ENCODE measurements around the gene FLNA.
"Not testable (repeated sequence)": the region's sequence is repeated elsewhere in the genome, so short reads cannot be mapped to it uniquely, and the experiment has no call there.

FLNA gene

DNA sequence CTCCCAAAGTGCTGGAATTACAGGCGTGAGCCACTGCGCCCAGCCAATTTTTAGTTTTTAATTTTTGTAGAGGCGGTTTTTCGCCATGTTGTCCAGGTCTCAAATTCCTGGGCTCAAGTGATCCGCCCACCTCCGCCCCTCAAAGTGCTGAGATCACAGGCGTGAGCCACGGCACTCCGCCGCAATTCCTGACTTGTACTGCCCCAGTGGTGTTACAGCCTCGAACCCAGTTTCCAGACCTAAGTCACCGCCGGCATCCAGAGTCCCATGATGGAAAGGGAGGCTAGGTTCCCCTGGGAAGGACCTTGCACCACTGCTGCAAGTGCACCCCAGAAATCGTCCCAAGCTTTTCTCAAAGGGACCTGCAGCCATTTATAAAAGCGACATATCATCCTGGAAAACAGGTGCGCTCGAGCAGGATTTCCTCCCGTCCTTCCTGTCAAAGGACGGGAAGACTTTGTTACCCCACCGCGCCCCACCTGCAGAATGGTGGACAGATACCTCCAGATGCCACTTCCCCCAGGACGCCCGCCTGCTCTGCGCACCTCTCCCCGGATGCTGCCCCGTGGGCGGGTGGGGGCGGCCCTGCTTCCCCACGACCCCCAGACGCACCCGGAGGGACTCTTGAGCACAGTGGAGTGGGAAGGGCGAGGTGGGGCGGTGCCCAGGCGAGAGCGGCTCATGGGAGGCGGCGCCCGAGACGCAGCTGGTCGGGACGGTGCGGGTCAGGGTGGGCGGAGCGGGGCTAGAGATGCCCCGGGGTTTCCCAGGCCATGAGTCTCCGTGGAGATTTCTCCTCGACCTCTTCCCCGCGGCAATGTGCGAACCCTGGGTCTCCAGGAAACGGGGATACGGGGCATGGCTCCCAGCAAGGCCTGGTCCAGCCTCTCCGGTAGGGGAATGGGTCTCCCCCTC is 22.8 kb upstream of the FLNA start:
- TF ChIP-seq, protein P1, sequence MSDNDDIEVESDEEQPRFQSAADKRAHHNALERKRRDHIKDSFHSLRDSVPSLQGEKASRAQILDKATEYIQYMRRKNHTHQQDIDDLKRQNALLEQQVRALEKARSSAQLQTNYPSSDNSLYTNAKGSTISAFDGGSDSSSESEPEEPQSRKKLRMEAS (IDR thresholded peaks at IDR 0.05; ENCODE audit: low read depth, low read length): no peak
- peak; percentile 31 for TF ChIP-seq POLR2A (IDR thresholded peaks at IDR 0.05; ENCODE audit: extremely low read depth, insufficient read length)
- no peak; the same call in 1 of the 2 replicates for TF ChIP-seq MYC (IDR thresholded peaks at IDR 0.05; ENCODE audit: low read depth, low read length)
- TF ChIP-seq, protein P2, sequence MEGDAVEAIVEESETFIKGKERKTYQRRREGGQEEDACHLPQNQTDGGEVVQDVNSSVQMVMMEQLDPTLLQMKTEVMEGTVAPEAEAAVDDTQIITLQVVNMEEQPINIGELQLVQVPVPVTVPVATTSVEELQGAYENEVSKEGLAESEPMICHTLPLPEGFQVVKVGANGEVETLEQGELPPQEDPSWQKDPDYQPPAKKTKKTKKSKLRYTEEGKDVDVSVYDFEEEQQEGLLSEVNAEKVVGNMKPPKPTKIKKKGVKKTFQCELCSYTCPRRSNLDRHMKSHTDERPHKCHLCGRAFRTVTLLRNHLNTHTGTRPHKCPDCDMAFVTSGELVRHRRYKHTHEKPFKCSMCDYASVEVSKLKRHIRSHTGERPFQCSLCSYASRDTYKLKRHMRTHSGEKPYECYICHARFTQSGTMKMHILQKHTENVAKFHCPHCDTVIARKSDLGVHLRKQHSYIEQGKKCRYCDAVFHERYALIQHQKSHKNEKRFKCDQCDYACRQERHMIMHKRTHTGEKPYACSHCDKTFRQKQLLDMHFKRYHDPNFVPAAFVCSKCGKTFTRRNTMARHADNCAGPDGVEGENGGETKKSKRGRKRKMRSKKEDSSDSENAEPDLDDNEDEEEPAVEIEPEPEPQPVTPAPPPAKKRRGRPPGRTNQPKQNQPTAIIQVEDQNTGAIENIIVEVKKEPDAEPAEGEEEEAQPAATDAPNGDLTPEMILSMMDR (IDR thresholded peaks at IDR 0.05; ENCODE audit: low read depth, low read length): no peak
- DNase-seq (ENCODE audit: low read depth): peak; percentile 81

DNA sequence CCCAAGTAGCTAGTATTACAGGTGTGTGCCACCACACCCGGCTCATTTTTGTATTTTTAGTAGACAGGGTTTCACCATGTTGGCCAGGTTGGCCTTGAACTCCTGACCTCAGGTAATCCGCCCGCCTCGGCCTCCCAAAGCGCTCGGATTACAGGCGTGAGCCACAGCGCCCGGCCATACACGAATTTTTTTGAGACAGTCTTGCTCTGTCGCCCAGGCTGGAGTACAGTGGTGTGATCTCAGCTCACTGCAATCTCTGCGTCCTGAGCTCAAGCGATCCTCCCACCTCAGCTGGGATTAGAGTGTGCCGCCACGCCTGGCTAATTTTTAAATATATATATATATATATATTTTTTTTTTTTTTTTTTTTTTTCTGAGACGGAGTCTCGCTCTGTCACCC is 21.9 kb upstream of the FLNA start:
- not testable (repeated sequence) for DNase-seq (ENCODE audit: low read depth); H3K4me3 ChIP-seq (ENCODE audit: low read depth, low read length)

More for the DNA sequence above, 22.8 kb upstream of the FLNA start:
- peak overlapping the region; percentile 100 for H3K4me3 ChIP-seq (ENCODE audit: low read depth, low read length)

DNA sequence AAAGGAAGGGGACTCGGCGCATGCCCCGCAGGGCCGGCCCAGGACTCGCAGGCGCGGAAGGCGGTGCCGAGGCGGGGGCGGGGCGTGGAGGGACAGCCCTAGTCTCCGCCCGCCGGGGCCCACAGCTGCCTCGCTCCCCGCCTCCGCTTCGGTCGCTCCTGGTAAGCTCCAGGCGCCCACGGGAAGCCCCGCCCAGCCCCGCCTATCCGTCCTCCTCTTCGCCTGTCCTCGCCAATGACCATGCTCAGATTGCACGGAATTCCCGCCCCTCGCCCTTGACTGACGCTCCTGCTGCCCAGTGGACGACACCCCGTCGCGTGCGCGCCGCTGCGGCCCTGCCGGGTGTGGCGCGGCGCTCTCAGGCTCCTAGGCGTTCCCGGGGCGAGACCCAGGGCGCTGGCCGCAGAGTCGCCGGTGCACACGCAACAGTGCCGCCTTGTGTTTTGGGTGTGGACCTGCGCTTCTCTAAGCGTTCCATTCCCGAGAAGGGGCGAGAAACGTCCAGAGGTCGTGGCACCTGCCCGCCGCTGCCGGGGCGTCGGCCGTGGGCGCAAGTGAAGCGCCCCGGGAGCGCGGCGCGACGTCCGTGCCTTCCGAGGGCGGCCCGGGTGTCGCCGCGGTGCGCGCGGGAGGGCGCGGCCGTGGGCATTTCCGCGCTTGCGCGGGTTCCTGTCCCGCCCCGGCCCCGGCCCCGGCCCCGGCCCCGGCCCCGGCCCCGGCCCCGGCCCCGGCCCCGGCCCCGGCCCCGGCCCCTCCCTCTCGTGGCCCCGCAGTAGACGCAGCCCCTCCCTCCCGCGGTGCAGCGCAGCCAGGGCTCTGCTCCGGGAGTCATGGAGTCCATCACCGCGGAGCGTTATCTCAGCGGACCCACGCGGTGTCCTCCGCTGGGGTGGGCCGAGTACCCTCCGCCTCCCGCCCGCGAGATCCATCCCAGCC is 15.6 kb upstream of the FLNA start:
- not testable (repeated sequence) for DNase-seq (ENCODE audit: low read depth); H3K4me3 ChIP-seq (ENCODE audit: low read depth, low read length)

DNA sequence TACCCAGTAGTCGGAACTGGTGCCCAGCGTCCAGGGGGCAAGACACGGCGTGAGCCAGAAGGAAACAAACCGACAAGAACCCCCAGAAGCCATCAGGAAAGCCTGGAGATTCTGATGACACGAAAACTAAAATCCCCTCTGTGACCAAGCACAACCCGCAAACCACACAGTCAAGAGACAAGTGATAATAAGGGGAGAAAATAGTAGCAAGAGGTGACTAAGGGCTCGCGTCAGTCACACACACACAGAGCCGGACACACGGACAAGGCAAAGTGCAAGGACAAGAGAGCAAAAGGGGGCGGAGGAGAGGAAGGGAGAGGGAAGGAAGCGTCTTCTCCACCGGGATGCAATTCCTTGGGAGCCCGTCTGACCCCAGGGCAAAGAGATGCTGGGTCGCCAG is 14.2 kb upstream of the FLNA start:
- not testable (repeated sequence) for DNase-seq (ENCODE audit: low read depth); H3K4me3 ChIP-seq (ENCODE audit: low read depth, low read length)

DNA sequence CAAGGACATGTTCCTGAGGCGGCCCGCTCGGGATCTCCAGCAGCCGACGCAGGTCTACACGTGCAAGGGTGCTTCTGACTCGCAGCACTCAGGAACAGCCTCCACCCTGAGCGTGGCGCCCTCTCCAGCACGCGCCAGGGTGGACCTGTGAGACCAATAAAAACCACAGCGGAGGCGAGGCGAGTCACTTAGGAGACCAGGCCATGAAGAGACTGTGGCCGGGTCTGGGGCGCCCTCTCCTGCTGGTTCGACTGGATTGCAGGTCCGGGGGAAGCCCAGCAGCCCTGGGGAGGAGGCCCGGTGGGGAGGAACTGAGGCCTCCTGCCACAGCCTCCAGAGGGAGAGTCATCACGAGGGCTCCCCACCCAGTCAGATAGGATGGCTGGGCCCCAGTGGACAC is 13.7 kb upstream of the FLNA start:
- DNase-seq (ENCODE audit: low read depth); H3K4me3 ChIP-seq (ENCODE audit: low read depth, low read length): not testable (repeated sequence)

DNA sequence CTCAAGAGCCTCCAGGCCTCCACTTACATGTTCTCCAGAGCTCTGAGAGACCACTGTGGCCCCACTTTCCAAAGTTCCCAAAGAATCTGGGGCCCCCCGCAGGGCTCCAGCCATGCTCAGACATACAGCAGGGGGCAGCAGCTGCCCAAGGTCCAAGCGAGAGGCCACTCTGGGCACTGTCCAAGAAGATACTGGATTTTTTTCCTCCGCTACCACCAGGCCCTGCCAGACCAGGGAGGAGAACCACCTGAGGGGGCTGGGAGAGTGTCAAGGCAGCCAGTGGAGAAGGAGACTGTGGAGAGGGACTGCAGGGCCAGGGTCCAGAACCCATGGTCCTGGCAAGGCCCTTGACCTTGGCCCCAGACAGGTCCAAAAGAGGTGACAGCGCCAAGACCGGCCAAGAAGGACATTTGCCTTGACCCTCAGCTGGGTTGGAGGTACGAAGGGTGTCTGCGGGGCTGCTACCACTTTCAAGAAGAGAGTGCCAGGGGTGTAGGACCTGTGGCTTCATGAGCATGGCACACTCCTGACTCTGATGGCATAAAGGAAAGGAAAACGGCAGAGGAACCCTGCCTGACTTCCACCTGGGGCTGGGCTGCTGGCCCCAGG is 10.0 kb upstream of the FLNA start:
- no peak overlapping the region for H3K4me3 ChIP-seq (ENCODE audit: low read depth, low read length)
- TF ChIP-seq, protein P1 (IDR thresholded peaks at IDR 0.05; ENCODE audit: low read depth, low read length): no peak
- TF ChIP-seq MYC (IDR thresholded peaks at IDR 0.05; ENCODE audit: low read depth, low read length) (no peak), POLR2A (IDR thresholded peaks at IDR 0.05; ENCODE audit: extremely low read depth, insufficient read length) (no peak)
- TF ChIP-seq, protein P2 (IDR thresholded peaks at IDR 0.05; ENCODE audit: low read depth, low read length): no peak
- peak; percentile 37 for DNase-seq (ENCODE audit: low read depth)

DNA sequence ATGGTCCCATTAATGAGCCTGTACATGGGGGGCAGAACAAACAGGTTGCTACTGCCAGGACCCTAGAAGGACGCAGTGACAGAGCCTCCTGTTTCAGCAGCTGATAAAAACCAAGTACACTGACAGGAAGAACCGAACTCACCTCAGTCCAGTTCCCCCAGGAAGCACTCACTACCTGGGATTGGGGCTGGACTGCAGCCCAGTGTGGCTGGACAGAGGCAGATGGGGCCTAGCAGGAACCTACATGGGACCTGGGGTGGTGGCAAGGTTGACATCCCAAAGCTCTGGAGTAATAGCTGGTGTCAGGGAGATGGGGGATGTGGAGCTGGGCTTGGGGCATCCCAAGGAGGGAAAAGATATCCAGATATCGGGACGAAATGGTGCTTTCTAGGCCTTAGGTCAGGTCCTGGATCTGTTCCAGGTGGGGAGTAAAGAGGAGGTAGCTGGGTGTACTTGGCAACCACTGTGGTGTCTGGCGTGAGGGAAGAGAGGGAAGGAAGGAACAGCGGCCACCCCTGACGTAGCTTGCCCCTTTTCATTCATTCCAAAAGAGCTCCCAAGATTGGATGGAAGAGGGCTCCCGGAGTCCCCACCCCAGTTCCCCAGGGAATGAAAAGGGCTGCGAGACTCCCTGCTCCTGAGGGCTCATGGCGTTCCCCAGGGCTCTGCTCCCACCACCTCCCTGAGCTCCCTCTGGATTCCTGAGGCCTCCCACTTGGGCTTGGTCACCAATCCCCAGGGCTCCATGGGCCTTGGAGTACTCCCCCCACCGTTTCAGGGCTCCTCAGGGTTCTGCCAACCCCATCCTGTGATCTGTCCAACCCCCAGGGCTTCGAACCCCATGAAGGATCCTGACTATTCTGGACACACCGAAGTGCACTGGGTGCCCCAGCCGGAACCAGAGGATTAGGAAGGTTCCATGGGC is 9.2 kb upstream of the FLNA start:
- no peak overlapping the region for H3K4me3 ChIP-seq (ENCODE audit: low read depth, low read length)
- no peak for DNase-seq (ENCODE audit: low read depth)
- TF ChIP-seq, protein P2 (IDR thresholded peaks at IDR 0.05; ENCODE audit: low read depth, low read length): no peak
- TF ChIP-seq, protein P1 (IDR thresholded peaks at IDR 0.05; ENCODE audit: low read depth, low read length): no peak
- TF ChIP-seq MYC (IDR thresholded peaks at IDR 0.05; ENCODE audit: low read depth, low read length) (no peak), POLR2A (IDR thresholded peaks at IDR 0.05; ENCODE audit: extremely low read depth, insufficient read length) (no peak)
